ENCODE measurements around the gene AAMDC. TPM values are rescaled to one million over a fixed set of nuclear protein-coding genes. Genes with fewer than 3 reads are reported as not detected.
A peak's percentile ranks its signal among the peaks of the same experiment; 100 is the strongest.

Gene AAMDC
- total and polyA plus RNA-seq, 2 of the 13 experiments (the other 11 are each of a cell fraction or from before 2014, with no cell fraction given), result 18.1 to 35.6 TPM

GRCh38 chr11:77873345-77873744, 52.4 kb downstream of the AAMDC start:
- no peak for FAIRE-seq
- no peak for DNase-seq (ENCODE audit: low spot score)
- no peak overlapping the region for H3K9ac ChIP-seq (ENCODE audit: insufficient read depth, low read depth, low read length)
- H3K27ac ChIP-seq (ENCODE audit: extremely low read length, insufficient read depth, low read length), result no peak overlapping the region
- H2AFZ ChIP-seq (ENCODE audit: low read length), result no peak overlapping the region
- peaks cover 2 to 18% of the 10 kb centered on the region in 2 experiments for H3K36me3 ChIP-seq (replicated peaks in 1 of 2; ENCODE audit: control insufficient read depth in 1 of 2, insufficient read depth in 2 of 2, low read length in 2 of 2)
- ATAC-seq, result no peak
- no peaks in the 10 kb centered on the region for H3K4me1 ChIP-seq (ENCODE audit: insufficient read depth, low read length)
- H3K27me3 ChIP-seq (ENCODE audit: control insufficient read depth in 1 of 2, insufficient read depth in 2 of 2, low read length in 2 of 2), result no peaks in the 10 kb centered on the region
- H3K79me2 ChIP-seq (ENCODE audit: insufficient read depth, low read length), result no peaks in the 10 kb centered on the region
- 98% methylated on average over 1 of the region's 1 CpG for WGBS (ENCODE audit: low lambda C conversion rate)
- ChIA-PET POLR2A (no interaction called here), CTCF (ENCODE audit: low intra/inter-chr PET ratio, low total read pairs) (no interaction called here)
- in situ Hi-C loops (cut with HindIII; ENCODE audit: extremely low pct_ligation_motif_present, low pct_unique_long_range_greater_than_20kb), result no loop called here
- no peak overlapping the region for H3K4me2 ChIP-seq (ENCODE audit: low read depth, low read length)
- H3K4me3 ChIP-seq (replicated peaks in 1 of 3; ENCODE audit: insufficient read depth in 1 of 3, low read depth in 2 of 3, low read length in 3 of 3), result no peak overlapping the region
- TSS peak; percentile 34 for BruUV-seq (replicated peaks)
- H4K20me1 ChIP-seq (ENCODE audit: insufficient read depth, low read length), result no peaks in the 10 kb centered on the region
- H3K9me3 ChIP-seq (ENCODE audit: low read length), result no peaks in the 10 kb centered on the region
- intact Hi-C loops (cut with micrococcal nuclease; ENCODE audit: unreplicated experiment), result no loop called here
- TF ChIP-seq EP300 (IDR thresholded peaks at IDR 0.05; ENCODE audit: low read depth in 2 of 2, low read length in 2 of 2) (no peak), EP300 (CRISPR knock-in tag; IDR thresholded peaks at IDR 0.05; ENCODE audit: borderline replicate concordance) (no peak), ZBTB21 (CRISPR knock-in tag; IDR thresholded peaks at IDR 0.05) (no peak), PBX3 (CRISPR knock-in tag; IDR thresholded peaks at IDR 0.05; ENCODE audit: borderline replicate concordance) (no peak), AKNA (CRISPR knock-in tag; IDR thresholded peaks at IDR 0.05; ENCODE audit: borderline replicate concordance) (no peak), TBP (CRISPR knock-in tag; IDR thresholded peaks at IDR 0.05) (no peak), SIN3A (IDR thresholded peaks at IDR 0.05; ENCODE audit: borderline replicate concordance, low read depth, low read length) (no peak), ZNF687 (CRISPR knock-in tag; IDR thresholded peaks at IDR 0.05) (no peak), IRF1 (CRISPR knock-in tag; IDR thresholded peaks at IDR 0.05; ENCODE audit: low read depth) (no peak), ZNF292 (CRISPR knock-in tag; IDR thresholded peaks at IDR 0.05; ENCODE audit: borderline replicate concordance, low read depth) (no peak), NCOA5 (CRISPR knock-in tag; IDR thresholded peaks at IDR 0.05) (no peak)
